ENCODE measurements around the gene WDR93. TPM values are rescaled to one million over a fixed set of nuclear protein-coding genes. Genes with fewer than 3 reads are reported as not detected.

The WDR93 gene
- total RNA-seq, 1 experiment from 2014 or later: 0.16 TPM

- CTCF ChIA-PET: no interaction called here
- Mint-ChIP-seq H3K9me3 (ENCODE audit: unreplicated experiment) (no peaks in the 10 kb centered on the region), H3K4me1 (ENCODE audit: low read depth, unreplicated experiment) (no peaks in the 10 kb centered on the region), H3K27me3 (ENCODE audit: insufficient read depth, unreplicated experiment) (no peaks in the 10 kb centered on the region), H3K36me3 (ENCODE audit: insufficient read depth, unreplicated experiment) (no peaks in the 10 kb centered on the region), H3K27ac (ENCODE audit: unreplicated experiment) (no peak overlapping the region), H3K4me3 (ENCODE audit: unreplicated experiment) (no peak overlapping the region)
- DNase-seq: no peak
- no peaks in the 10 kb centered on the region for H3K4me1 ChIP-seq
- intact Hi-C loops (cut with micrococcal nuclease; ENCODE audit: unreplicated experiment): no loop called here
- no peaks in the 10 kb centered on the region for H3K9me3 ChIP-seq
- no peak for TF ChIP-seq CTCF (IDR thresholded peaks at IDR 0.05; ENCODE audit: insufficient read depth in 1 of 2, low read depth in 1 of 2, low read length in 1 of 2, severe bottlenecking in 1 of 2, unreplicated experiment in 1 of 2)
- H3K4me3 ChIP-seq (ENCODE audit: low read depth, low read length): no peak overlapping the region
- H3K27me3 ChIP-seq (replicated peaks; ENCODE audit: control insufficient read depth, insufficient read depth, low read length): no peaks in the 10 kb centered on the region
- no TSS peak for BruUV-seq (replicated peaks)
- POLR2A ChIA-PET: interaction anchor here (0.7 kb wide), 1 partner anchor 69 kb away, joined by 13 read pairs; no protein-coding TSS in a partner anchor
- no peaks in the 10 kb centered on the region for H3K36me3 ChIP-seq (ENCODE audit: control insufficient read depth, insufficient read depth, low read length)
These were observed 13.2 kb upstream of the WDR93 start for GRCh38 chr15:89677381-89677780.

- no peaks in the 10 kb centered on the region for H3K9me3 ChIP-seq
- Mint-ChIP-seq H3K36me3 (ENCODE audit: insufficient read depth, unreplicated experiment) (no peaks in the 10 kb centered on the region), H3K27ac (ENCODE audit: unreplicated experiment) (no peak within 1 kb of the TSS), H3K4me3 (ENCODE audit: unreplicated experiment) (no peak within 1 kb of the TSS), H3K27me3 (ENCODE audit: insufficient read depth, unreplicated experiment) (no peaks in the 10 kb centered on the region), H3K4me1 (ENCODE audit: low read depth, unreplicated experiment) (no peaks in the 10 kb centered on the region), H3K9me3 (ENCODE audit: unreplicated experiment) (no peaks in the 10 kb centered on the region)
- H3K4me1 ChIP-seq: no peaks in the 10 kb centered on the region
- CTCF ChIA-PET: no interaction called here
- POLR2A ChIA-PET: no interaction called here
- no peak within 1 kb of the TSS for H3K4me3 ChIP-seq (ENCODE audit: low read depth, low read length)
- TF ChIP-seq CTCF (IDR thresholded peaks at IDR 0.05; ENCODE audit: insufficient read depth in 1 of 2, low read depth in 1 of 2, low read length in 1 of 2, severe bottlenecking in 1 of 2, unreplicated experiment in 1 of 2): no peak
- H3K27me3 ChIP-seq (replicated peaks; ENCODE audit: control insufficient read depth, insufficient read depth, low read length): no peaks in the 10 kb centered on the region
- intact Hi-C loops (cut with micrococcal nuclease; ENCODE audit: unreplicated experiment): no loop called here
- no peaks in the 10 kb centered on the region; the same call in 1 of the 2 replicates for H3K36me3 ChIP-seq (ENCODE audit: control insufficient read depth, insufficient read depth, low read length)
- no peak for DNase-seq
- no TSS peak for BruUV-seq (replicated peaks)
These were observed 11.4 kb upstream of the WDR93 start, which contains the start of gene PLIN1 for GRCh38 chr15:89679212-89679611. Gene PLIN1 (minus strand): TSS chr15:89679367. CDS start chr15:89677489, 1,878 bp downstream.

- POLR2A ChIA-PET: no interaction called here
- CTCF ChIA-PET: no interaction called here
- Histone ChIP-seq H3K36me3 (ENCODE audit: control insufficient read depth, insufficient read depth, low read length) (no peaks in the 10 kb centered on the region; the same call in 1 of the 2 replicates), H3K9me3 (no peaks in the 10 kb centered on the region), H3K4me3 (ENCODE audit: low read depth, low read length) (no peak overlapping the region), H3K4me1 (no peaks in the 10 kb centered on the region), H3K27me3 (replicated peaks; ENCODE audit: control insufficient read depth, insufficient read depth, low read length) (no peaks in the 10 kb centered on the region)
- intact Hi-C loops (cut with micrococcal nuclease; ENCODE audit: unreplicated experiment): no loop called here
- H3K4me1 Mint-ChIP-seq (ENCODE audit: low read depth, unreplicated experiment): no peaks in the 10 kb centered on the region
- no peaks in the 10 kb centered on the region for H3K36me3 Mint-ChIP-seq (ENCODE audit: insufficient read depth, unreplicated experiment)
- no TSS peak for BruUV-seq (replicated peaks)
- no peak for TF ChIP-seq CTCF (IDR thresholded peaks at IDR 0.05; ENCODE audit: insufficient read depth in 1 of 2, low read depth in 1 of 2, low read length in 1 of 2, severe bottlenecking in 1 of 2, unreplicated experiment in 1 of 2)
- H3K9me3 Mint-ChIP-seq (ENCODE audit: unreplicated experiment): no peaks in the 10 kb centered on the region
- no peak for DNase-seq
- H3K27ac Mint-ChIP-seq (ENCODE audit: unreplicated experiment): no peak overlapping the region
- H3K27me3 Mint-ChIP-seq (ENCODE audit: insufficient read depth, unreplicated experiment): no peaks in the 10 kb centered on the region
- no peak overlapping the region for H3K4me3 Mint-ChIP-seq (ENCODE audit: unreplicated experiment)
These were observed 10.2 kb upstream of the WDR93 start for GRCh38 chr15:89680282-89680873.

Data from Caco-2 (cell line).